CD4-positive, alpha-beta T cell treated with Interleukin-4 for 1 hour (primary cell): Measurements from ENCODE around the gene OLR1.

Experiments
- DNase-seq, 2 donors: peaks; one replicate each; pipeline ENCODE4 v3.0.0-alpha.2; 2020 to 2022

The OLR1 gene

DNA sequence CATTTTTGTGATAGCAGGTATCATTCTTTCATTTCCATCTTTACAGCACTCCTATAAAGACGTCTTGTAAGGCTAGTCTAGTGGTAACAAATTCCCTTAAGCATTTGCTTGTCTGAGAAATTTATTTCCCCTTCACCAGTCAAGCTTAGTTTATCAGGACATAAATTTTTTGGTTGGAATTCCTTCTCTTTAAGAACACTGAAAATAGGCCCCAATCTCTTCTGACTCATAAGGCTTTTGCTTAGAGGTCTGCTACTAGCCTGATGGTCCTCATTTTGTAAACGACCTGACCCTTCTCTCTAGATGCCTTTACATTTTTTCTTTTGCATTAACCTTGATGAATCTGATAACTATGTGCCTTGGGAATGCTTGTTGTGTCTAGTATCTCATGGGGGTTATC is 20.3 kb downstream of the OLR1 start:
- no peak for DNase-seq

DNA sequence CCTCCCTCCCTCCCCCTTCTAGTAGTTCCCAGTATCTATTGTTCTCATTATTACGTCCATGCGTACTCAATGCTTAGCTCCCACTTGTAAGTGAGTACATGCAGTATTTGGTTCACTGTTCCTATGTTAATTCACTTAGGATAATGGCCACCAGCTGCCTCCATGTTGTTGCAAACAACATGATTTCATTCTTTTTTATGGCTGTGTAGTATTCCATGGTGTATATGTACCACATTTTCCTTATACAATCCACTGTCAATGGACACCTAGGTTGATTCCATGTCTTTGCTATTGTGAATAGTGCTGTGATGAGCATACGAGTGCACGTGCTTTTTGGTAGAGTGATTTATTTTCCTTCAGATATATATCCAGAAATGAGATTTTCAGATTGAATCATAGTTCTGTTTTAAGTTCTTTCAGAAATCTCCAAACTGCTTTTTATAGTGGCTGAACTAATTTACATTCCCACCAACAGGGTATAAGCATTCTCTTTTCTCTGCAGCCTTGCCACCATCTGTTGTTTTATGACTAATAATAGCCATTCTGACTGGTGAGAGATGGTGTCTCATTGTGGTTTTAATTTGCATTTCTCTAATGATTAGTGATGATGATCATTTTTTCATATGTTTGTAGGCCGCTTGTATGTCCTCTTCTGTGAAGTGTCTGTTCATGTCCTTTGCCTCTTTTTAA is 24.1 kb downstream of the OLR1 start:
- DNase-seq = no peak

DNA sequence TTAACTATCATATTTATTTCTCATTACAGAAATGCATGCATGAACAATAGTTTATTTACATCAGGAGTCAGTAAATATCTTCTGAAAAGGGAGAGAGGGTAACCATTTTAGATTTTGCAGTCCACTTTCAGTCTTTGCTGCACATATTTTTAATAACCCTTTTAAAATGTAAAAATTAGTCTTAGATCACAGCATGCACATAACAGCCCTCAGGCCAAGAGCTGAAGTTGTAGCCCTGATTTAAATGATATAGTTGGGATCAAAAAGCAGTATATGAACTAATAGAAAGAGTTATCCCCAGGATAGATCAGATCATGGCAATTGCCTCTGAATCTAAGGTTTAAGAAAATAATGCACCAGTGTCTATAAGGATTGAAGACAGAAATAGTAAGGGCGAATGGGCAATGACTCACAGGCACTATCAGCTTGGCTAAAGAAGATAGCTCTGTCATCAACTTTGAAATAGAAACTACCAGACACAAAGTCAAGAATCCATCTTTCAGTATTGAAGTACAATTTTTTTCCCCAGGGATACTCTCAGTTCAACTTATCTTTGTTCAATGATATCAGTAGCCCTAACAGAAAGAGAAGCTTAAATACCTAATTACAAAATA is 28.8 kb downstream of the OLR1 start:
- DNase-seq = no peak

DNA sequence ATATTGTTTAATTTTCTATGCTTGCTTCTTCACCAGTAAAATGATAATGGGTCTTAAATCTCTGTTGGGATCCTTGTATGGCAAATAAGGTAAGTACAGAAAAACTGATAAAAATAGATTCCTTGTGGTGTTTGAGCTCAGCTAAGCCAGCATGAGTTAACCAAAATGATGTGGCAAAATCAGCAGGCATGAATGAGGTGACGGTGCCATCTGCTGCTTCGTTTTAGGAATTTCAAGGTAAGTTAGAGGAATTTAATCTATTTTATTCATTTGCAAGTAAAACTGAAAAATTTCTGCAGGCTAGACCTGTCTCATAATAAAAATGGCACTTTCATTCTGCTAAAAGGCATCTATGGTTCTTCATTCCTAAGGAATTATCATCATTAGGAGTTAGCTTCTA is 31.9 kb downstream of the OLR1 start:
- peak; percentile 58 to 65 for DNase-seq

DNA sequence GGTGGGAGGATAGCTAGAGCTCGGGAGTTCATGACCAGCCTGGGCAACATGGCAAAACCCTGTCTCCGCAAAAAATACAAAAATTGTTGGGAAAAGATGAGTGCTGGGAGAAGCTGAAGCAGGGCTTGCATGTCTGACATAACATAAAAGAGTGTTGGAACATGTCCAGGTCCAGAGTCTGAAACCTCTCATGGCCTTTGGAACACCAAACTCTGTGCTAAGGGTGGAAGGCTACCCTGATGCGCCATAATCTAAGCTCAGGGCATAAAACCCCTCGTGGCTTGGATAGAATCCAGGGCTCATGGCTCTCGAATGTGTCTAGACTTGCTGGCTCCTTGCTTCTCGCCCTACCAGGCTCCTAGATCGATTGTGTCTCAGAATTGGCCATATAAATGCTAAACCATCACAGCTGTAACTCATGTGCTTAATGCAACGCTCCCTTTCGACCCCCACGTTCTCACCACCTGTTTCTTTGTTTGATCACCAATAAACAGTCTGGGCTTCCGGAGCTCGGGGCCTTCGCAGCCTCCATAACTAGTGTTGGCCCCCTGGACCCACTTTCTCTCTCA is 35.2 kb downstream of the OLR1 start:
- no peak for DNase-seq

DNA sequence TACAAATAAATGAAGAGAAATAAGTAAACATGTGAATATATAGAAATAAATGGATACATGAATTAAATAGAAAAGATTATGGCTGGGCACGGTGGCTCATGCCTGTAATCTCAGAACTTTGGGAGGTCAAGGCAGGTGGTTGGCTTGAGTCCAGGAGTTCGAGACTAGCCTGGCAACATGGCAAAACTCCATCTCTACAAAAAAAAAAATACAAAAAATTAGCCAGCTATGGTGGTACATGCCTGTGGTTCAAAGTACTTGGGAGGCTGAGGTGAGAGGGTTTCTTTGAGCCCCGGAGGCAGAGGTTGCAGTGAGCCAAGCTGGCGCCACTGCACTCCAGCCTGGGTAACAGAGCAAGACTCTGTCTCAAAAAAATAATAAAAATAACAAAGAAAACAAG is 36.8 kb downstream of the OLR1 start:
- DNase-seq = no peak

DNA sequence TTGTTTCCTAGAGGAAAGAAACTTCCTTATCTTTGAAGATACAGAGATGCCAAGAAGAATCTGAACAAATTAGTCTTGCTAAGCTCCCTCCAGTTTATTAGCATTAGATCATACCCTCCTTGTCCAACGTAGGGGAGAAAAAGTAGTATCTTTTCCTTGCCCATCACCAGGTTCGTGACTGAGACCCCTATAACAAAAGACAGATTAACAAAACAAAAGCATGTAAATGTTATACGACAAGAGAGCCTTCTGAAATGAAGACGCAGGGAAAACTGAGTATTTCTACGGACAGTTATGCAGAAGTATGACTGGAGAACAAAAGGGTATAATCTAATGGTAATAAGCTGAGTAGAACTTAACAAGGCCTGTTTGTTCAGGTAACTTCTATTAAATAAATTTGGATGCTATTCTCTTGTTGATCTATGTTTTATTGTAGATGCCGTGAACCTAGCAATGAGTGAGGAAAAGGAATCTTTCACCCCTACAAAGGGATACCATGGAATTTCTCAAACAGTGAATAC is 39.0 kb downstream of the OLR1 start:
- DNase-seq = no peak

DNA sequence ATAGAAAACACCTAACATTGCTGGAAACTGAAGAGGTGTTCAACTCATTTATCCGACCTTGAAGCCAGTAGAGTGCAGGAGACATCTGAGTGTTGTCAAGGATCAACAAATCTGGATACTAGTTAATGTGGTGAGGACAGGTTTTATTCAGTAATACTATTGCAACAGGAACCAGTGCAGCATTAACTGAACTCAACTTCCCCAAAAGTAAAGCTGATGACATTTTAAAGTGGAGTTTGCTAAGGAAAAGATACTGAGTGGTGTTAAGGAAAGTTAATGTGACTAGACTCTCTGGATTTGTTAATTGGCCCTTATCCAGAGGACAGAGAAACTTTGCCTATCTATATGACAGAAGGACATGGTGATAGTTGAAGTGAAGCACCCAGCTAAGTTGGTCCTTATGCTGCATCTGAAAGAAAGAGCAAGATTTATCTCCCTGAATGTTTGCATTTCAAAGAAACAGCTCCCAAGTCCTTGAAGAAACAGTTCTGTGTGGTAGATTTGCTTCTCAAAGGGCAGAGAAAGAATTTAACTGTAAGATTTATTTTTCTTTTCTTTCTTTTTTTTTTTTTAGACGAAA is 40.7 kb downstream of the OLR1 start:
- no peak for DNase-seq

DNA sequence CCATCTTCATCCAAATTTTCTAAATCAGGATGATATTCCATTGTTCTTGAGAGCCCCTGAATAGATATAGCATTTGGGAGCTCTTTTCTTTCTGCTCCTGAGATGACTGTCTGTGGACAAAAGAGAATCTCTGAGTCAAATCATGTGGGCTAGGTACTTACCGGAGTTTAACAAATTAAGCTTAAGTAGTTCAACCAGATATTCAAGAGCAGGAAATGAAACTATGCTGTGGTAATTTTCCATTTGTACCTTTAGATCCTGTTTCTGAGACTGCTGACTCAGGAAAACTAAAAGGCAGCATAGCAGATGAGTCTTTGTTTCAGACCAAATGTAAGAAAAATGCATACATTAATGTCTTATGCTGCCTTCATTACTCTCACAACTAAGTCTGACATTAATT is 41.9 kb downstream of the OLR1 start, which contains the start of gene CLEC7A:
CLEC7A (minus strand) TSS at position 158 of the 400 bp plus-strand sequence; CDS start at position 41, 117 bp downstream.
- DNase-seq = peak in 1 of 2 donors; percentile 36

DNA sequence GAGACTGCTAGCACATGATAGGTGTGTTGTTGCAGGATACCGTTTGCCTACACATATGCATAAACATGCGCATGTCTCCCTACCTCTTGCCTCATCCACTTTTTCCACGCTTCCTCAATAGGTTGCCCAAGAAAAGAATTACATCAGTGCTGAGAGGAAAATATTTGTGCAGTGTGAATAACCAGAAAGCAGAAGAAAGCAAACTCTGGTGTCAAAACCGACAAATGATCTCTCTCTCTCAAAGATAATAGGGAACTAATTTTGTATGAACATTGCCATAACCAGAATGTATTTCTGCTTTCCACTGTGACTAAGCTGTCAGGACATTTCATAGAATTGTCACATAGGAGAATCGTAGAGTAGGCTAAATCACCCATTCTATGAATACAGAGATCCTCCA is 43.2 kb downstream of the OLR1 start:
- DNase-seq = peak; percentile 38 to 56

DNA sequence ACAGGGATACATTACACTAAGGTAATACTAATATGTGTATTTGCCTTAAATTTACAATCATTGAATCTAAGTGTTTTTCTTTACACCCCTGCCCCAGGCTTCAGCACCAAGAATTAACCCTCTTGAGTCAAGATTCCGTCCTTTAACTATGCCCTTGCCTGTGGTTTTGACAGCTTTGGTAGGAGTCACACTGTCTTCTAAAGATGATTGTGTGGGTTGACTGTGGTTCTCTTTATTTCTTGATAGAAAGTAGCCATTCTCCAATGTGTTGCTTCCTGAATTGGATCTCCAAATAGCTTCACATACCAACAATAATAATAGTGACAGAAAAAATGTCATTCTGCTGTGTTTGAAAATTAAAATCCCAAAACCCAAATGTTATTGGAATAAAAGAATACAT is 45.5 kb downstream of the OLR1 start:
- no peak for DNase-seq

DNA sequence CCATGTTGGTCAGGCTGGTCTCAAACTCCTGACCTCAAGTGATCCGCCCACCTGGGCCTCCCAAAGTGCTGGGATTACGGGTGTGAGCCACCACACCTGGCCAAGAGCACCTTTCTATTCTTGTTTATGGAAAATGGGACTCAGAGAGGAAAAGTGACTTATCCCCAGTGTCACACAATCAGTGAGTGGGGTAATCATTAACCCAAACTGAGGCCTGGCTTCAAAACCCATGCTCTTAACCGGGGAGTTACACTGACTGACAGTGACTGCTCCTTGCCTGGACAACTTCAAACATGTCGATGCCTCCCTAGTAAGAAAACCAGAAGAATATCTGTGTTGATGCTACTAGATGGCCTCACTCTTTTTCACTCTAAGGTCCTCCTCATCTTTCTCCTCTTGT is 49.2 kb downstream of the OLR1 start:
- DNase-seq = no peak

DNA sequence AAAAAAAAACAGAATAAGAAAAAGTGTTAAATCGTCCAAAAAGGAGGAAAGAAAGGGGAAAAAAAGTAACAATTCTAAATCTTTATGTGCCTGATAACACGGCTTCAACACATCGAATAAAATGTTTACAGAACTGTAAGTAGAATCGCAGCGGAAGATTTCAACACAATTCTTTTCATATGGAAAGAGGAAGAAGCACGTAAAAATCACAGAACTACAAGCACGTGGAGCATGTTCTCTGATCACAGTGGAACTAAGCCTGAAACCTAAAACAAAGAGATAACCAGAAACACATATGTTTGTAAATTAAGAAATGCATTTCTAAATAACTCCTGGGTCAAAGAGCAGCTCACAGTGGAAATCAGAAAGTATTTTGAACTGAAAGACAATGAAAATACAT is 50.7 kb downstream of the OLR1 start:
- DNase-seq = no peak

DNA sequence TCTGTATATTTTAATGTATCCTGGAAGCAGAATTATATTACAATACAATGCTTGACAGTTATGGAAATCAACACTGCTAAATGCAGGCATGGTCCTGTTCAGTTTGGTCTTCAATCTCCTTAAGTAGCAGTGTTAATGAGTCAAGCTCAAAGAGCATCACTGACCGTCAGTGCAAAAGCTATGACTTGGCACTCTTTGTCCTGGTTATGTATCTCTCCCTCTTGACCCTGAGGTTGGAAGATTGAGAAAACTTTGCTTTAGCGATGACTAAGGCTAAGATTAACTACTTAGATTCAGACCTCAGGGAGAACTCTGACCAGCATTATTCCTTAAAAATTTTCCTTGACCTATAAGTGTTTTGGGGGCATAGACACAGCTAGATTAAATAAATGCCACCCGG is 52.9 kb downstream of the OLR1 start:
- DNase-seq = peak in 1 of 2 donors; percentile 26

DNA sequence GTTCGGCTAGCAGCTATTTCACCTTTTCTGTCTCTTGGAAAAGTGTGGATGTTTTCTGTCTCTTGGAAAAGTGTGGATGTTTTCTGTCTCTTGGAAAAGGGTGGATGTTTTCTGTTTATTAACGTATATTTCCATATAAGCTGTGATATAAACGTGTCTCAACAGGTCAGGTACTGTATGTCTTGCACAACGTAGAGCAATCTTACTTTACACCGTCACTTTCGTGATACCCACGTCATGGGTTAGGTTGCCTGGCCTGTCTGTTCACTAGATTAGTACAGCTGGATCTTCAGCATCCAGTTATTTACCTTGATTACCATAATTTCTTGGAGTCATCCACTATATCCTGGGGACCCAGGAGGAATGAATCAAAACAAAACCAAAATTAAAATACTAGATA is 56.0 kb downstream of the OLR1 start:
- DNase-seq = no peak

DNA sequence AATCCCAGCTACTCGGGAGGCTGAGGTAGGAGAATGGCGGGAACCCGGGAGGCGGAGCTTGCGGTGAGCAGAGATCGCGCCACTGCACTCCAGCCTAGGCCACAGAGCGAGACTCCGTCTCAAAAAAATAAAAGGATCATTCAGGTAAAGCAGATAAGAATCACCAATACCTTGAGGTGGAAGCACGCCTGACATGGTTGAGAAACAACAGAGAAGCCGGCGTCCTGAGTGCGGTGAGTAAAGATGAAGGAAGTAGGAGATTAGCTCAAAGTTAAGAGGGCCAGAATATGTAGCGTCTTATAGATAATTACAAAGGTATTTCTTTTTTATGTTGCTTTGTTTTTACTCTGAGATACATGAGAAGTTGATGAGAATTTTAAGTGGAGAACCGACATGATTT is 56.6 kb downstream of the OLR1 start:
- no peak for DNase-seq

DNA sequence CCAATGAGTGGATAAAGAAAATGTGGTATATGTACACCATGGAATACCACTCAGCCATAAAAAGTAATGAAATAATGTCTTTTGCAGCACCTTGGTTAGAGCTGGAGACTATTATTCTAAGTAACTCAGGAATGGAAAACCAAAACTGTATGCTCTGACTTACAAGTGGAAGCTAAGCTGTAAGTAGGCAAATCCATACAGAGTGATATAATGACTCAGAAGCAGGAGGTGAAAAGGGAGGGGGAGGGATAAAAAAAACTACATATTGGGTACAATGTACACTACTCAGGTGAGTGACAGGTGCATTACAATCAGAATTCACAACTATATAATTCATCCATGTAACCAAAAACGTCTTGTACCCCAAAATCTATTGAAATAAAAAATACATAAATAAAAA is 58.0 kb downstream of the OLR1 start:
- DNase-seq = no peak

DNA sequence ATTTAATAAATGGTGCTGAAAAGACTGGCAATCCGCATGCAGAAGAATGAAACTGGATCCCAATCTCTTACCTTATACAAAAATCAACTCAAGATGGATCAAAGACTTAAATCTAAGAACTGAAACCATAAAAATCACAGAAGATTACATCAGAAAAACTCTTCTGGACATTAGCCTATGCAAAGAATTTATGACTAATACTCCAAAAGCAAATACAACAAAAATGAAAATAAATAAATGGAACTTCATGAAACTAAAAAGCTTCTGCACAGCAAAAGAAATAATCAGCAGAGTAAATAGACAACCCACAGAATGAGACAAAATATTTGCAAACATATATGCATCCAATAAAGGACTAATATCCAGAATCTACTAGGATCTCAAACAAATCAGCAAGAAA is 58.9 kb downstream of the OLR1 start:
- no peak for DNase-seq

DNA sequence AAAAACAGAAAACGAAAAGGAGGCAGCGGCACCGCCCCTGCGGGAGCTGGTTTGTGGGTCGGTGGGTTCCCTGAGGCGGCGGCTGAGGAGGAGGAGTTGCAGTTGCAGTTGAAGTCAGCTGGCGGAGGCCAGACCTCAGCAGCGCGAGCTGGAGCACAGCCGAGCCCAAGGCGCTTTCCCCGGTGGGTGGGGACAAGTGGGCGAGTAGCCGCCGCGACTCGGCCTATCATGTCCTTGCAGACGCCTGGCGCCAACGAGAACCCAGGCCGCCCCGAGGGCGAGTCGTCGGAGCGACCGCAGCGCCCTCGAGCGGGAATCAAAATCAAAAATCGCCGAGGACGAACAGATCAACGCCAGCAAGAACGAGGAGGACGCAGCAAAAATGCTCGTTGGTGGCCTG is 60.5 kb downstream of the OLR1 start:
- DNase-seq = no peak

DNA sequence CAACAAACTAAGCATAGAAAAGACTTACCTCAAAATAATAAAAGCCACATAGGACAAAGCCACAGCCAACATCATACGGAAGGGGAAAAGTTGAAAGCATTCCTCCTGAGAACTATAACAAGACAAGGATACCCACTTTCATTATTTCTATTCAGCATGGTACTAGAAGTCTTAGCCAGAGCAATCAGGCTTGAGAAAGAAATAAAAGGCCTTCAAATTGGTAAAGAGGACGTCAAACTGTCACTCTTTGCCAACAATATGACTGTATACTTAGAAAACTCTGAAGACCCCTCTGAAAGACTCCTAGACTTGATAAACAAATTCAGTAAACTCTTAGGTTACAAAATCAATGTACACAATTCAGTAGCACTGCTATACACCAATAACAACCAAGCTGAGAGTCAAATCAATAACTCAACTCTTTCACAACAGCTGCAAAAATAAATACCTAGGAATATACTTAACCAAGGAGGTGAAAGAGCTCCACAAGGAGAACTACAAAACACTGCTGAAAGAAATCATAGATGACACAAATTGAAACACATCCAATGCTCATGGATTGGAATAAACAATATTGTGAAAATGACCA is 61.6 kb downstream of the OLR1 start:
- DNase-seq = no peak
